Right atrium auricular region (tissue), 2 donors: Measurements from ENCODE around the gene CCDC89. TPM values are rescaled to one million over a fixed set of nuclear protein-coding genes. Genes with fewer than 3 reads are reported as not detected.

Experiments
- DNase-seq: peaks from one replicate; pipeline ENCODE4 v3.0.0-alpha.2; 2019; ENCODE audit warnings: low spot score
- H3K27ac ChIP-seq, 2 donors: fragments of 200-600 bp; sonication (generic); 1 replicate in 1 of 2; 2 replicates in 1 of 2; pipeline ENCODE4 v1.5.1; 2016 to 2019
- H3K27me3 ChIP-seq, 2 donors: fragments of 200-600 bp; sonication (generic); one replicate each; pipeline versions ENCODE4 v1.5.1 to v1.6.0; 2017 to 2019
- H3K36me3 ChIP-seq: fragments of 200-600 bp; sonication (generic); one replicate; pipeline ENCODE4 v1.5.1; 2016
- H3K4me1 ChIP-seq, 2 donors: fragments of 200-600 bp; sonication (generic); one replicate each; pipeline versions ENCODE4 v1.5.1 to v1.6.0; 2017 to 2019
- H3K4me3 ChIP-seq, 2 donors: fragments of 200-600 bp; sonication (generic); 1 replicate in 1 of 2; 2 replicates in 1 of 2; pipeline ENCODE4 v1.5.1; 2017 to 2019; ENCODE audit warnings: mild to moderate bottlenecking in 1 of 2, moderate library complexity in 1 of 2
- H3K9me3 ChIP-seq, 2 donors: fragments of 200-600 bp; sonication (generic); one replicate each; pipeline ENCODE4 v1.5.1; 2019
- CTCF ChIP-seq, 2 donors: fragments of 200-600 bp; sonication (generic); IDR thresholded peaks; one replicate each; pipeline ENCODE4 v1.5.1; 2019; ENCODE audit warnings: antibody characterized with exemption in 2 of 2
- total RNA-seq, 2 donors: library from RNA; depleted of rRNA; stranded (reverse); fragments of >200 nt; gene quantifications; one replicate each; pipeline ENCODE4 v1.1.0, GENCODE V29; 2016

The CCDC89 gene
- total RNA-seq, 2 donors from 2014 or later = 0.24 to 1.1 TPM

- Histone ChIP-seq H3K4me1 (peaks cover 0 to 11% of the 10 kb centered on the region in 2 donors), H3K27me3 (no peaks in the 10 kb centered on the region), H3K36me3 (no peaks in the 10 kb centered on the region), H3K27ac (no peak overlapping the region), H3K9me3 (no peaks in the 10 kb centered on the region), H3K4me3 (peak overlapping the region in 1 of 2 donors; percentile 1)
- TF ChIP-seq CTCF (IDR thresholded peaks at IDR 0.05) = no peak
- DNase-seq = no peak
Measured at GRCh38 chr11:85643191-85643614, 42.8 kb downstream of the CCDC89 start.

GRCh38 chr11:85634747-85635146, 51.2 kb downstream of the CCDC89 start:
- no peak for DNase-seq
- no peaks in the 10 kb centered on the region for H3K9me3 ChIP-seq
- H3K36me3 ChIP-seq = peaks cover 14% of the 10 kb centered on the region
- H3K27ac ChIP-seq = no peak overlapping the region
- H3K4me3 ChIP-seq = no peak overlapping the region
- H3K27me3 ChIP-seq = no peaks in the 10 kb centered on the region
- TF ChIP-seq CTCF (IDR thresholded peaks at IDR 0.05) = no peak
- peaks cover 0 to 2% of the 10 kb centered on the region in 2 donors for H3K4me1 ChIP-seq

Other genes with a start within 250 kb of the CCDC89 start
- gene DLG2, start 58.9 kb downstream of the CCDC89 start, total RNA-seq = 1 to 10 TPM; 6.6 to 6.7 TPM
- 10 to 100 TPM; 37.2 to 63.7 TPM for gene TMEM126B, start 57.6 kb downstream of the CCDC89 start, total RNA-seq
- gene TMEM126A, start 38.2 kb downstream of the CCDC89 start, total RNA-seq = 10 to 100 TPM; 33.8 to 70.6 TPM
- 10 to 100 TPM; 11.6 to 13.6 TPM for gene CREBZF, start 21.1 kb downstream of the CCDC89 start, total RNA-seq
- 10 to 100 TPM in 1 of 2 donors, 1 to 10 TPM in 1; 5.0 to 12.1 TPM for gene SYTL2, start 124.9 kb upstream of the CCDC89 start, total RNA-seq
- not detected for gene CCDC83, start 169.2 kb upstream of the CCDC89 start, total RNA-seq